GM13976 (cell line): ENCODE measurements around the gene EIF3A.

Experiments used
- DNase-seq: peaks from one replicate; pipeline ENCODE4 v3.0.0; 2012; ENCODE audit warnings: low spot score
- CTCF ChIP-seq: IDR thresholded peaks from 2 replicates; pipeline ENCODE4 v1.5.1; 2012; ENCODE audit warnings: borderline replicate concordance, mild to moderate bottlenecking; ENCODE audit not compliant: insufficient read depth; ENCODE audit errors: extremely low read depth, missing control alignments, control extremely low read depth
- in situ Hi-C: fragments of 300-500 bp; cut with MboI; formaldehyde crosslinking; loops from one replicate; pipeline ENCODE4 v1.12.0; 2022; ENCODE audit warnings: low sequenced_read_pairs, mixed read lengths, inconsistent platforms; ENCODE audit not compliant: unreplicated experiment

EIF3A gene

GRCh38 chr10:119024882-119025281 lies 55.7 kb downstream of the EIF3A start:
- in situ Hi-C loops, result no loop called here
- DNase-seq, result no peak
- TF ChIP-seq CTCF, result no peak

GRCh38 chr10:119023553-119023868 lies 57.1 kb downstream of the EIF3A start:
- TF ChIP-seq CTCF, result no peak
- in situ Hi-C loops, result no loop called here
- no peak for DNase-seq

- DNase-seq, result no peak
- in situ Hi-C loops, result no loop called here
Measured at GRCh38 chr10:119022846-119023552, 57.6 kb downstream of the EIF3A start.

GRCh38 chr10:119020627-119020946 lies 60.0 kb downstream of the EIF3A start:
- no peak for TF ChIP-seq CTCF
- in situ Hi-C loops, result no loop called here
- DNase-seq, result no peak

More at GRCh38 chr10:119022846-119023552, 57.6 kb downstream of the EIF3A start:
- TF ChIP-seq CTCF, result no peak

GRCh38 chr10:119007211-119007574 lies 73.4 kb downstream of the EIF3A start:
- no peak for DNase-seq
- TF ChIP-seq CTCF, result no peak
- in situ Hi-C loops, result no loop called here

GRCh38 chr10:119006451-119007210 lies 74.0 kb downstream of the EIF3A start:
- in situ Hi-C loops, result no loop called here
- no peak for TF ChIP-seq CTCF
- DNase-seq, result no peak
